Lower lobe of right lung (tissue), 2 donors: ENCODE measurements around the gene CFAP46. TPM values are rescaled to one million over a fixed set of nuclear protein-coding genes. Genes with fewer than 3 reads are reported as not detected.

Experiments used
- ATAC-seq, 2 donors: fragments of 200-7000 bp; cut with Tn5 transposase; one replicate each; pipeline ENCODE4 v1.9.1; 2020 to 2022; ENCODE audit warnings: mild to moderate bottlenecking in 2 of 2, moderate library complexity in 2 of 2
- DNase-seq: peaks from one replicate; pipeline ENCODE4 v3.0.0-alpha.2; 2020
- H3K27ac ChIP-seq: fragments of 200-600 bp; one replicate; pipeline ENCODE4 v1.8.0; 2022
- H3K27me3 ChIP-seq: fragments of 200-600 bp; one replicate; pipeline ENCODE4 v1.8.0; 2022; ENCODE audit warnings: low read depth
- H3K36me3 ChIP-seq: fragments of 200-600 bp; one replicate; pipeline ENCODE4 v1.8.0; 2022; ENCODE audit warnings: mild to moderate bottlenecking
- H3K4me1 ChIP-seq: fragments of 200-600 bp; one replicate; pipeline ENCODE4 v1.8.0; 2022
- H3K4me3 ChIP-seq: fragments of 200-600 bp; one replicate; pipeline ENCODE4 v1.8.0; 2022; ENCODE audit warnings: mild to moderate bottlenecking
- H3K9me3 ChIP-seq: fragments of 200-600 bp; one replicate; pipeline ENCODE4 v1.8.0; 2022
- CTCF ChIP-seq: fragments of 200-600 bp; IDR thresholded peaks from one replicate; pipeline ENCODE4 v1.8.0; 2022; ENCODE audit warnings: antibody characterized with exemption, mild to moderate bottlenecking
- intact Hi-C: fragments of 100-400 bp; cut with DNase I; formaldehyde crosslinking; loops from one replicate; pipeline ENCODE4 v1.11.0; 2022
- total RNA-seq: library from RNA; stranded (reverse); fragmentation: NEBNext Ultra II Directional; extraction: Animal tissue kit (Norgen Biotek cat#: 25700); gene quantifications from one replicate; pipeline ENCODE4 v1.2.1, GENCODE V29; 2021
- donor health status: DM: no; HTN: yes; CAD: no; lungs with severe emphysema.

The CFAP46 gene
- total RNA-seq, 1 donor from 2014 or later = 9.0 TPM

DNA sequence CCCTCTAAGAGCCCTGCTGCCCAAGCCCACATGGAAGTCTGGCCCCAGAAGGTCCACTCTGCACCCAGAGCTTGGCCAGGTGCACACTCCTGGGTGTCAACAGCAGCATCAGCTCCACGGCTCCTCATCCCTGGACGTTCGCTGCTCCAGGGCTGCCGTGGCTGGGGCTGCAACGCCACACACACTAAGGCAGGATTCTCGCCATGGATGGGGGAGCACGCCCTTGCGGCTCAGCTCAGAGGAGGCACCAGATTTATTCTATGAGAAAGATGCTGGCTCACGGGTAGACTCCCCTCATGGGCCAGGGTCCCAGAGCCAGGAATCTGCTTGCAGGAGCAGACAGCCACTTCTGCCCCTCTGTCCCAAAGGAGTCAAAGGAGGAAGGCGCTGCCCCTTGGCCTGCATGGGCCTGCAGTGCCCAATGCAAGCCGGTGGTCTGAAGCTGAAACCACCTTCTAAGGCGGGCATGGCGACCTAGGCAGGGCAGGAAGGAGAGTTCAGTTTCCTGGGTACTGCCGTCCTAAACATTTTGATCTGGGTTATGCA, 42.1 kb downstream of the CFAP46 start:
- ATAC-seq (no peak), DNase-seq (peak; percentile 24)
- intact Hi-C loops = no loop called here
- Histone ChIP-seq H3K4me3 (no peak overlapping the region), H3K36me3 (no peaks in the 10 kb centered on the region), H3K4me1 (no peaks in the 10 kb centered on the region), H3K9me3 (no peaks in the 10 kb centered on the region), H3K27me3 (no peaks in the 10 kb centered on the region), H3K27ac (no peak overlapping the region)
- TF ChIP-seq CTCF = no peak

DNA sequence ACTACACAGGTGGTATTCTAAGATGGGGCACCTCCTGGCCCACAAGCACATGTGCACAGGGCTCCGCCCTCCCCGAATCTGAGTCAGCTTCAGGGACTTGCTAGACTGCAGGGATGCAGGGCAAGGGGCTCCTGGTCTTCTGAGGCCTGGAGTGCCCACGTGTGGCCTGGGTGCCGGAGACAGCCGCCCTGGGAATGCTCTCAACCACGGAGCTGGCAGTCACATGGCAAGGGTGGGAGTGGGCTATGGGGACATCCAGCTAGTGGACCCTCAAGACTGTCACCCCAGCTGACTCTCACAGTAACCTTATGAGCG, 42.7 kb downstream of the CFAP46 start:
- ATAC-seq = no peak

GRCh38 chr10:132899054-132899750, 43.2 kb downstream of the CFAP46 start:
- no peak overlapping the region for H3K27ac ChIP-seq
- H3K27me3 ChIP-seq = no peaks in the 10 kb centered on the region
- DNase-seq = peak; percentile 34
- no peaks in the 10 kb centered on the region for H3K9me3 ChIP-seq
- H3K4me3 ChIP-seq = no peak overlapping the region
- no peaks in the 10 kb centered on the region for H3K4me1 ChIP-seq
- ATAC-seq = peak in 1 of 2 donors; percentile 35
- H3K36me3 ChIP-seq = no peaks in the 10 kb centered on the region
- no peak for TF ChIP-seq CTCF
- intact Hi-C loops = no loop called here

More for the DNA sequence above, 42.7 kb downstream of the CFAP46 start:
- no peaks in the 10 kb centered on the region for H3K27me3 ChIP-seq
- no peak for TF ChIP-seq CTCF
- intact Hi-C loops = no loop called here
- H3K9me3 ChIP-seq = no peaks in the 10 kb centered on the region
- H3K4me3 ChIP-seq = no peak overlapping the region
- no peak overlapping the region for H3K27ac ChIP-seq
- H3K36me3 ChIP-seq = no peaks in the 10 kb centered on the region
- H3K4me1 ChIP-seq = no peaks in the 10 kb centered on the region
- peak; percentile 15 for DNase-seq

DNA sequence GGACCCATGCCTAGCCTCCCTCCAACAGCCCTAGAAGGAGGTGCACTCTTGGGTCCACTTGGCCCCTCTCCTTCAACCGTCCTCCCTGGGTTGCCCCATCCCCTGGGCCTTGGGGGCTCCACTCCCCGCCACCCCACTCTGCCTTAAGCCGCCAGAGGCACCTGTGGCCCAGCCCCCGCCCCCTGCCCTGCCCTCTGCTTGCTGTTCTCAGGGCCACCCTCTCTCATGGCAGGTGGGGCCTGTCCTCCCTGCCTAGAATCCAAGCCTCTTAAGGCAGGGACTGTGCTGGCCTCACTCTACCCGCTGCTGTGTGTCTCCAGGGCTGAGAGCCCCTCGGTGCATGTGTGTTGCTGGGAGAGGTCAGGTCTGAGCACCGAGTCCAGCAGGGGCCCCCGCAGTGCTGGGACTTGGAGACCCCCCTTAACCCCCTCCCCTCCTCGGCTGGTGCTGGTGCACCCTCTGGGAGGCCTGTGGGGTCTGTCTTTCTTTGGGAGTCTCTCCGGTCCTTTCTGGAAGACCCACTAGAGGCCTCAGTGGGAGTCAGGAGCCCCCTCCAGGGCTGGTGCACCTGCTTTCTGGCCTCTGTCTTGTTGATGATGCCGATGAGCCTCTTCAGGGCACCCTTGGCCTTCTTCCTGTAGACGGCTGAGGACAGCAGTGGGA, 43.8 kb downstream of the CFAP46 start:
- ATAC-seq = peak in 1 of 2 donors; percentile 19
- intact Hi-C loops = no loop called here

More for the DNA sequence above, 43.8 kb downstream of the CFAP46 start:
- Histone ChIP-seq H3K27me3 (peaks cover 4% of the 10 kb centered on the region), H3K4me3 (no peak overlapping the region), H3K36me3 (no peaks in the 10 kb centered on the region), H3K9me3 (no peaks in the 10 kb centered on the region), H3K4me1 (no peaks in the 10 kb centered on the region), H3K27ac (no peak overlapping the region)
- no peak for DNase-seq
- no peak for TF ChIP-seq CTCF
